GM12878 (cell line): Measurements from ENCODE around the gene SLCO2A1.
A peak's percentile ranks its signal among the peaks of the same experiment; 100 is the strongest.

Experiments used
- ASH2L ChIP-seq: fragments of 300-600, 200-600 bp; sonication (generic); IDR thresholded peaks from 2 replicates; pipeline ENCODE4 v1.6.1; 2017; ENCODE audit warnings: low read depth, mild to moderate bottlenecking, borderline replicate concordance
- ATF3 ChIP-seq: IDR thresholded peaks from 2 replicates; pipeline ENCODE4 v1.6.1; 2011; ENCODE audit warnings: low read depth, mild to moderate bottlenecking, low read length, moderate library complexity, borderline replicate concordance; ENCODE audit errors: extremely low read depth
- BACH1 ChIP-seq: fragments of 450-650 bp; IDR thresholded peaks from 2 replicates; pipeline ENCODE4 v1.6.1; 2017; ENCODE audit warnings: mild to moderate bottlenecking, borderline replicate concordance
- CEBPB ChIP-seq, 2 experiments: fragments of 150-350 bp in 1 of 2; IDR thresholded peaks; 2 replicates each; pipeline ENCODE4 v1.6.1; 2012 to 2014; ENCODE audit warnings: low read depth in 2 of 2, low read length in 2 of 2, borderline replicate concordance in 1 of 2, inconsistent platforms in 1 of 2
- CTCF ChIP-seq, 3 experiments: IDR thresholded peaks in 2 of 3; conservative IDR thresholded peaks in 1 of 3; 2 replicates each; pipeline ENCODE4 v1.5.1; 2011; ENCODE audit warnings: low read depth in 3 of 3, low read length in 3 of 3, mild to moderate bottlenecking in 3 of 3, control low read depth in 2 of 3, moderate library complexity in 2 of 3, inconsistent platforms in 1 of 3, mixed read lengths in 1 of 3; ENCODE audit not compliant: control insufficient read depth in 2 of 3, insufficient read depth in 1 of 3; ENCODE audit errors: extremely low read depth in 1 of 3
- HDAC2 ChIP-seq: fragments of 200-600 bp; sonication (generic); IDR thresholded peaks from 2 replicates; pipeline ENCODE4 v1.6.1; 2017
- NFYB ChIP-seq: IDR thresholded peaks from 2 replicates; pipeline ENCODE4 v1.6.1; 2011; ENCODE audit warnings: low read depth, mild to moderate bottlenecking, low read length, improper control_type of control experiment, moderate library complexity; ENCODE audit not compliant: insufficient read depth
- NRF1 ChIP-seq: conservative IDR thresholded peaks from 2 replicates; pipeline ENCODE4 v1.6.1; 2011; ENCODE audit warnings: mild to moderate bottlenecking, low read depth, low read length, improper control_type of control experiment
- RELA ChIP-seq: fragments of 450-650 bp; IDR thresholded peaks from 2 replicates; pipeline ENCODE4 v1.8.0; 2014; ENCODE audit warnings: borderline replicate concordance; ENCODE audit not compliant: partially characterized antibody
- RFX5 ChIP-seq: IDR thresholded peaks from 2 replicates; pipeline ENCODE4 v1.6.1; 2011; ENCODE audit warnings: low read depth, low read length, improper control_type of control experiment
- SREBF2 ChIP-seq: IDR thresholded peaks from 2 replicates; pipeline ENCODE4 v1.6.1; 2012; ENCODE audit warnings: mild to moderate bottlenecking, low read length
- TAF1 ChIP-seq: IDR thresholded peaks from 2 replicates; pipeline ENCODE4 v1.6.1; 2011; ENCODE audit warnings: mild to moderate bottlenecking, low read depth, low read length, borderline replicate concordance
- USF2 ChIP-seq: IDR thresholded peaks from 2 replicates; pipeline ENCODE4 v1.6.1; 2011; ENCODE audit warnings: low read depth, low read length, improper control_type of control experiment, borderline replicate concordance
- ZSCAN29 ChIP-seq: fragments of 450-650 bp; IDR thresholded peaks from 2 replicates; pipeline ENCODE4 v1.6.1; 2017; ENCODE audit warnings: mild to moderate bottlenecking, moderate library complexity

GRCh38 chr3:133901083-133901482 lies 128.6 kb downstream of the SLCO2A1 start:
- no peak for TF ChIP-seq CEBPB (IDR thresholded peaks at IDR 0.05; ENCODE audit: borderline replicate concordance in 1 of 2, low read depth in 2 of 2, low read length in 2 of 2)
- TF ChIP-seq TAF1: no peak
- no peak for TF ChIP-seq ATF3
- peak; percentile 11 to 17 (median 17); a peak in 2 of 6 replicates for TF ChIP-seq CTCF (IDR thresholded peaks at IDR 0.05 in 2 of 3, conservative IDR thresholded peaks at IDR 0.05 in 1 of 3; ENCODE audit: control insufficient read depth in 2 of 3, extremely low read depth in 1 of 3, insufficient read depth in 1 of 3, low read depth in 3 of 3, low read length in 3 of 3)
- no peak for TF ChIP-seq BACH1
- TF ChIP-seq RFX5: no peak
- TF ChIP-seq SREBF2: no peak
- no peak for TF ChIP-seq ZSCAN29
- no peak for TF ChIP-seq ASH2L
- no peak for TF ChIP-seq HDAC2
- TF ChIP-seq RELA: no peak
- TF ChIP-seq NFYB: no peak
- no peak for TF ChIP-seq USF2
- no peak for TF ChIP-seq NRF1
